Prostate gland (tissue), 2 donors: ENCODE results near the gene TBX18.

Source experiments
- CTCF ChIP-seq, 4 experiments: fragments of 200-600 bp in 2 of 4; fragments of 450-650 bp in 2 of 4; sonication (generic) in 2 of 4; IDR thresholded peaks; 1 replicate in 3 of 4; 2 replicates in 1 of 4; pipeline ENCODE4 v1.5.1; 2016 to 2019; ENCODE audit warnings: antibody characterized with exemption in 4 of 4, mild to moderate bottlenecking in 2 of 4, moderate library complexity in 2 of 4
- POLR2A ChIP-seq: fragments of 450-650 bp; IDR thresholded peaks from one replicate; pipeline ENCODE4 v1.6.1; 2016; ENCODE audit warnings: antibody characterized with exemption, mild to moderate bottlenecking
- POLR2AphosphoS5 ChIP-seq: sonication (generic); formaldehyde crosslinking; IDR thresholded peaks from one replicate; pipeline ENCODE4 v1.6.1; 2017; ENCODE audit warnings: antibody characterized with exemption

- TF ChIP-seq POLR2A (no peak), CTCF (IDR thresholded peaks at IDR 0.05) (no peak), POLR2AphosphoS5 (no peak)
These were observed 90.0 kb downstream of the TBX18 start for GRCh38 chr6:84674395-84674794.
